Measurements from ENCODE around the gene NGDN. TPM values are rescaled to one million over a fixed set of nuclear protein-coding genes. Genes with fewer than 3 reads are reported as not detected.

The NGDN gene
- total and polyA plus RNA-seq, 2 donors (not counting 3 experiments of a cell fraction or from before 2014, with no cell fraction given), result 25.6 to 36.5 TPM

DNA sequence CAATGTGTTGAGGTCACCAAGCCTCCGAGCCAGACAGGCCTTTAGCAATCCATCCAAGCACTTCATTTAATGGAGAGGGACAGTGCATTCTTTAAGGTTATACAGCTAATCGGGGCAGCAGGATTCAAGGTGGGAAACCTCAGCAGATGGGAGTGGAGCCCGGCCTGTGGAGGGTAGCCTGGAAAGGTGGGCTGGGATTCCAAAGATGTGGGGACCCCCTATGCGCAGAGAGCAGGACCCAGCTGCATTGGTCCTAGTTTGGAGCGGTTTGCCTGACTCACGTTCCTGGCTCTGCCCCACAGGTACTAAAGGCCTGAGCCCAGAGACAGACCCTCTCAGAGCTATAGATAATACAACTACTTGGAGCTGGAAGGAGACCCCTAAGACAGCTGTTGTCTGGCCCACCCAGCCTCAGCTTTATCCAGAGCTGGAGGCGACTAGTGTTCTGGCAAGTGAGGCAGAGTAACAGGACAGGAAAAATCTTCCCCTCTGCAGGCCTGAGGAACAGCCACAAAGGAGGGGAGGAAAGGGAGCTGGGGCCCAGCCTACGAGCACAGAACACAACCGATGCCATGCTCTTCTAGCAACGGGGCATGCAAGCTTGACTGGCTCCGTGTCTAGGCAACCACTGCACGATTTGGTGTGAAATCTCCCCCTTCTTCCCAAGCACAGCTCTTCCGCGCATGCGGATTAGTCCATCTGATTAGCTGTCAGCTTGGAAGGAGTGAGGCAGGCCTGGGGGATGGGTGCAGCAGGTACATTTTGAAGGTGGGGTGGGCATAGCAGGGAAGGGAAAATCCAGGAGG, 33.0 kb upstream of the NGDN start:
- Histone ChIP-seq H3K9me1 (replicated peaks; ENCODE audit: control insufficient read depth, extremely low read depth, insufficient read depth, low read length) (no peaks in the 10 kb centered on the region), H3K36me3 (ENCODE audit: control insufficient read depth in 2 of 2, extremely low read depth in 1 of 2, insufficient read depth in 2 of 2, low read length in 2 of 2) (no peaks in the 10 kb centered on the region), H3K4me3 (replicated peaks in 1 of 3; ENCODE audit: insufficient read depth in 1 of 3, low read depth in 1 of 3, low read length in 3 of 3) (no peak overlapping the region), H3K27ac (ENCODE audit: insufficient read depth, low read depth, low read length) (no peak overlapping the region), H3K4me2 (ENCODE audit: insufficient read depth, low read length) (no peak overlapping the region), H3K9me3 (replicated peaks; ENCODE audit: control insufficient read depth, insufficient read depth, low read length) (no peaks in the 10 kb centered on the region), H3K4me1 (ENCODE audit: control insufficient read depth, extremely low read depth, insufficient read depth, low read length) (no peaks in the 10 kb centered on the region), H3K27me3 (ENCODE audit: control insufficient read depth in 2 of 2, insufficient read depth in 2 of 2, low read length in 2 of 2) (no peaks in the 10 kb centered on the region), H3K79me2 (ENCODE audit: control insufficient read depth, insufficient read depth, low read length) (no peaks in the 10 kb centered on the region), H4K20me1 (replicated peaks; ENCODE audit: control insufficient read depth, extremely low read depth, insufficient read depth, low read length) (no peaks in the 10 kb centered on the region), H2AFZ (ENCODE audit: low read depth, low read length) (no peak overlapping the region), H3K9ac (replicated peaks; ENCODE audit: extremely low read depth, insufficient read depth, low read length) (no peak overlapping the region)
- ChIA-PET CTCF (interaction anchor here (1.0 kb wide), 1 partner anchor 23 kb away, joined by 3 read pairs; no protein-coding TSS in a partner anchor), POLR2A (no interaction called here)
- no TSS peak for BruUV-seq (replicated peaks)
- dilution Hi-C loops (cut with MboI; ENCODE audit: extremely low pct_ligation_motif_present, low sequenced_read_pairs) (no loop called here), intact Hi-C loops (cut with micrococcal nuclease) (no loop called here)
- TF ChIP-seq MYC (IDR thresholded peaks at IDR 0.05; ENCODE audit: low read depth, low read length) (no peak), POLR2A (IDR thresholded peaks at IDR 0.05; ENCODE audit: low read depth, low read length) (no peak), MAX (IDR thresholded peaks at IDR 0.05; ENCODE audit: insufficient read depth, insufficient read length) (no peak), JUN (IDR thresholded peaks at IDR 0.05; ENCODE audit: borderline replicate concordance, insufficient read depth, insufficient read length, low read depth) (no peak), POLR2AphosphoS5 (IDR thresholded peaks at IDR 0.05; ENCODE audit: insufficient read depth, low read depth, low read length) (no peak), GATA2 (IDR thresholded peaks at IDR 0.05; ENCODE audit: insufficient read depth, insufficient read length, low read depth, low read length) (no peak), FOS (IDR thresholded peaks at IDR 0.05; ENCODE audit: borderline replicate concordance, insufficient read depth, low read length) (no peak), EZH2 (IDR thresholded peaks at IDR 0.05; ENCODE audit: borderline replicate concordance, low read depth, low read length, severe bottlenecking) (no peak)
- TF ChIP-seq, protein P1, sequence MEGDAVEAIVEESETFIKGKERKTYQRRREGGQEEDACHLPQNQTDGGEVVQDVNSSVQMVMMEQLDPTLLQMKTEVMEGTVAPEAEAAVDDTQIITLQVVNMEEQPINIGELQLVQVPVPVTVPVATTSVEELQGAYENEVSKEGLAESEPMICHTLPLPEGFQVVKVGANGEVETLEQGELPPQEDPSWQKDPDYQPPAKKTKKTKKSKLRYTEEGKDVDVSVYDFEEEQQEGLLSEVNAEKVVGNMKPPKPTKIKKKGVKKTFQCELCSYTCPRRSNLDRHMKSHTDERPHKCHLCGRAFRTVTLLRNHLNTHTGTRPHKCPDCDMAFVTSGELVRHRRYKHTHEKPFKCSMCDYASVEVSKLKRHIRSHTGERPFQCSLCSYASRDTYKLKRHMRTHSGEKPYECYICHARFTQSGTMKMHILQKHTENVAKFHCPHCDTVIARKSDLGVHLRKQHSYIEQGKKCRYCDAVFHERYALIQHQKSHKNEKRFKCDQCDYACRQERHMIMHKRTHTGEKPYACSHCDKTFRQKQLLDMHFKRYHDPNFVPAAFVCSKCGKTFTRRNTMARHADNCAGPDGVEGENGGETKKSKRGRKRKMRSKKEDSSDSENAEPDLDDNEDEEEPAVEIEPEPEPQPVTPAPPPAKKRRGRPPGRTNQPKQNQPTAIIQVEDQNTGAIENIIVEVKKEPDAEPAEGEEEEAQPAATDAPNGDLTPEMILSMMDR (IDR thresholded peaks at IDR 0.05; ENCODE audit: extremely low read depth in 1 of 2, insufficient read depth in 1 of 2, low read depth in 1 of 2, low read length in 2 of 2), result no peak
- DNase-seq (ENCODE audit: low read depth, low spot score) (no peak), FAIRE-seq (no peak)
